GM19328 (cell line): ENCODE data around the gene MMP27.

Experiments
- ATAC-seq: cut with Tn5 transposase; IDR thresholded peaks from one replicate; pipeline ENCODE4 v1.9.1; 2021; ENCODE audit warnings: mild to moderate bottlenecking, moderate library complexity; ENCODE audit not compliant: unreplicated experiment

MMP27 gene

DNA sequence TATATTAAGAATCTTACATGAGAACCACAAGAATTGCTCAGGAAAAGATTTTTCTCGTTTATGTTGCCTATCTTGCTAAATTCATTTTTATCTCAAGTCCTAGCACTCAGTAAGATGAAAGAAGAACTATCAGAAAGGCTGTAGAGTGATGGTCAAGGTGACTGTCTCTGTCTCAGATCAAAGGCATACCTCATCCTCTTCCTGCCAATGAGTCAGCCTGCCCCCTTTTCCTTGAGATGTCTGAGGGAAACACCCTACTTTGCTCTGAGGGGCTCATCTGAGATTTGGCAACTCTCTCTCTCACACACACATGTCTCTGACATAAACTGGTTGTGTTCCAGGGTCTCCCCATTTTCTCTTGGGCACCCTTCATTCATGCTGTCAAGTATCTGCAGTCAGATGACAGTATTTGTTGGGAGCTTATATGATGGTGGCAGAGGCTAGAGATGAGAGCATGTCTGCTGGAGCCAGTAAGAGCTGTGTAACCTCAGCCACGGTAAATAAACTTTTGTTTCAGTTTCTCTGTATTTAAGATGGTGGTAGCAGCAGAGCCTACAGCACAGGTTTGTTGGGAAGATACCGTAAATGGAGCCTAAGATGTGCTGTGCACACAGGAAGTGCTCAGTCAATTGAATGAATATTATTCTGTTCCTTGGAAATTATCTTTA lies 1.6 kb downstream of the MMP27 start:
- ATAC-seq = no peak

DNA sequence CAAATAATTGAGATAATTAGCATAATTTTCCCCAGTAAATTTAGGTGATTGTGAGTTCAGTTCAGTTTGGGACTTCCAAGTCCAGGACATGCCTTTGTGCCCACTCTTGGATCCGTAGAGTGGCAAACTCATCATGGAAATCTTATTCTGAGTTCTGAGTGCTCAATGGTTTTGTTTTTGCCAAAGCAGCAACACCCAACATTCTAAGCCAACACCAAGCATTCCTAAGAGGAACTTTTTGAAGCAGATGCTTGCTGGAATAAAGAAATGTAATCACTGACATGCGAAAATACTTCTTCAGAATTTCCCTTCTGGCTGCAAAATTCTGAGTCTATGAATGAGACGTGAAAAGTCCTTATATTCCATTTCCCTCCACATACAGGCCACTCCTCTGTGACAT lies 10.4 kb downstream of the MMP27 start:
- no peak for ATAC-seq

DNA sequence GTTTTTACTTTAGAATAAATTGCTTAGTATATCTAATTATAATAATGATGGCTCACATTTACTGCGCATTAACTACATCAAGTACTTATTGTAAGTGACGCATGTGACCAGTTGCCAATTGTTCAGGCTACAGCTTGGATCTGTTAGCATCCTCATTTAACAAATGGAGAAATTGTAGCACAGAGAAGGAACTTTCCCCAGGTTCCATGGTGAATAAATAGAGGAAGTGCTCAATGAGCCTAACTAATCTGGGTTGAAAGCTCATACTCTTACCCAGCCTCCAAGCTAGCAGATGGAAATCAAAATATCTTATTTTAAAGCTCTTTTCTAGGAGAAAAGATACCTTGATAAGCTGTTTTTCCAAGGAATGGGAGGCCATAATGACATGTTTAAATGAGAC lies 19.8 kb downstream of the MMP27 start:
- no peak for ATAC-seq

DNA sequence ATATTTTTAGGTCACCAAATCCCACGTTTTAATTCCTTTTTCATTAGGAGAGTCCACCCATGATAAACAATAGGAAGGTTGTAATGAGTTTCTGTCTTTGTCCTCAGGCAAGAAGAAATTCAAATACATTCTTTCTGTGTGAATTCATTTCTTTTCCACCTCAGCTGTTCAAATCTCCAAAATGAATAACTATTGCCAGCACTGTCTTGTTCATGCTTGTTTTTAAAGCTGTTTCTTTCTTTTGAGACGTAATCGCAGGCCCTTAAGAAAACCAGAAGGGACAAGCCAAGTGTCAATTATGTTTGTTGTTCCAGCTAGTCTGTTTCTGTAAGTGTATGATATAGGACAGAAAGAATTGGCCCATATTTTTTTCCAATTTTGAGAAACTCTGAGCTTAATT lies 20.2 kb downstream of the MMP27 start:
- no peak for ATAC-seq

DNA sequence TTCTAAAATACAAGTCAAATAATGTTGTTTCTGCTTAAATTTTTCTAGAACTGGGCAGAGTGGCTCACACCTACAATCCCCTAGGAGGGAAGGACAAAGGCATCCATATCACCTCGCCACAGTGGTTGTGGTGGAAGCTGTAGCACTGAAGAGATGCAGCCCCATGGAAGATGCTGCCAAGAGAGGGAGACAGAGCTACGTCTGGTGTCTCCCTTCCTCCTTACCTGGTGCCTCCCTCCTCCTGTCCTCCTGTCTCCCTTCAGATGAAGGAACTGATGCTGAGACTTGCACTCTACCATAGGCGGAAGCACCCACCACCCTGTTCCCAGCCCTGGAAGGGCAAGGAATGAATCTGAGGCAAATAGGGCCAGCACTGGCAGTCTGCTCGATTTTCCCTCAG lies 22.3 kb downstream of the MMP27 start:
- ATAC-seq = no peak

DNA sequence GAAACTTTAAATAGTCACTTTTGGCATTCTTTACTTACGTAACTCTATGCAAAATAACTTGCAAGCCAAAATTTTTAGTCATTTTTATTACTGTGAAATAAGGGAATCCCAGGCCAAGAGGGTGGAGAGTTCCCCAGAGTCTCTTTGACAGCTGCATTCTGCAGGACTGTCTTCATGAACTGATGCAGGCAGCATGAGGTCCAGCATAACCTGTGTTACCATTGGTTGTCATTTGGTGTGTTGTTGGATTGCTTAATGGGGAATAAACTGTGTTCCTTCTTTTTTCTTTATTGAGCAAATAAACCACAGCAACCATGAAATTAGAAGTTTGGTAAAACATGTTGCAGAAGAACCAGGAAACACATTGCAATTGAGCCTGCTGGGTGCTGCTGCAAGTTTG lies 24.6 kb downstream of the MMP27 start:
- ATAC-seq = no peak

DNA sequence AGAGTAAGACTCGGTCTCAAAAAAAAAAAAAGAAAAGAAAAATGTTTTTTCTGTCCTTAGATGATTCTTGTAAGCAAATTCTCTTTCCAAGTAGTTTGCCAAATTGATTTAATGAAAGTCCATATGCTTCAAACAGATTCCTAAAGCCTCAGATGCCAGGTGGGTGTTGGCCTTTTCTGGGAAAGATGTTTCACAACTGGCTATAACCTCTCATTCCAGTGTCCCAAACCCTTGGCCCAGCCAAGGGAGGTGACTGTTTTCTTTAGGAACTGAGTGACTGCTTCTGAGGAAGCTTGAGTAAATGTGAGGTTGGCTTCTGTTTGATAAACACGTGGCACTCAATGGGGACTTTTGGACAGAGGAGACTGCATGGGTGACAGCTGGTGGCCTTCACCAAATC lies 27.5 kb downstream of the MMP27 start:
- ATAC-seq = no peak

DNA sequence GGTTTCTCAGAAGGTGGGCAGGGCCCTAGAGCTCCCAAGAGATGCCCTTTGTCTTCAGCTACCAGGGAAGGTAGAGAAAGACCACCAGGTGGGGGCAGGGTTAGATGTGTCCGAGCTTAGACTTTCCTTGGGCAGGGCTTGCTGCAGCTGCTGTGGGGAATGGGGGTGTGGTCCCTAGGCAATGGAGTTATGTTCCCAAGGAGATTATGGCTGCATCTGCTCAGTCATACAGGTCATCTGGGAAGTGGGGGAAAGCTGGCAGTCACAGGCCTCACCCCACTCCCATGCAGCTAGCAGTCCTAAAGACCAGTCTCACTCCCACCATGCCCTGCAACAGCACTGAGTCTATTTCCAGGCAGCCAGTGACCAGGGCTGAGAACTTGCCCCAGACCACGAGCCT lies 29.5 kb downstream of the MMP27 start:
- no peak for ATAC-seq

DNA sequence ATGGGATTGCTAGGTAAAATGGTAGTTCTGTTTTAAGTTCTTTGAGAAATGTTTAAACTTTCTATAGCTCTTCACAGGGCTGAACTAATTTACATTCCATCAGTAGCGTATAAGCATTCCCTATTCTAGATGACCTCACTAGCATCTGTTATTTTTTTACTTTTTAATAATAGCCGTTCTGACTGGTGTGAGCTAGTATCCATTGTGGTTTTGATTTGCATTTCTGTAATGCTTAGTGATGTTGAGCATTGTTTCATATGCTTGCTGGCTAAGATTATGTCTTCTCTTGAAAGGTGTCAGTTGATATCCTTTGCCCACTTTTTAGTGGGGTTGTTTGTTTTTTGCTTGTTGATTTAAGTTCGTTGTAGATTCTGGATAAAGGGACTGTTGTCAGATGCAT lies 35.9 kb downstream of the MMP27 start:
- peak; percentile 55 for ATAC-seq

DNA sequence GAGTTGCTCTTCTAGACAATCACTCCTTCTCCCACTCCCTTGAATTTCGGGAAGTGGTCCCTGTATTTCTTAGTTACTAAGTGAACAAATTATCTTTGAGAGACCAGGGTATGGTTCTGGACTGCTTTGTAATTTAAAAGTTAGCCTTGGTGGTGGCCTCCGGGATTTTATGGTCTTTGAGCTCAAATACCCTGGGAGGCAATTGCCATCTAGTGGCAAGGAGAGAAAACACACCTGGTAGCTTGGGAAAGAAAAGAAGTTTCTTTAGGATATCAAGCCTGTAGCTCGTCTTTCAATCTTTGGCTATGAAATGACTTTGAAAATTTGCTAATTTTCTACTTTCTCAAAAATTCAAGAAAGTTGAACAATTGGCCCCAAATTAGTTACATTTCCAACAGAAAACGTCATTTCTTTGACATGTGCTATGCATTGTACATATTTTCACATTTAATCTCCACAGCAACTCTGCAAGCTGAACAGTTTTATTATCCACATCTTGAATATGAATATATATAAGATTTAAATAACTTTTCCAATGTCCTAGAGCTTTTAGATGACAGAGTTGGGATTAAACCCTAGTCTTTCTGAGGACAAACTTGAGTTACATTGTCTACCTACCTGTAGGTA lies 39.1 kb downstream of the MMP27 start:
- ATAC-seq = no peak

DNA sequence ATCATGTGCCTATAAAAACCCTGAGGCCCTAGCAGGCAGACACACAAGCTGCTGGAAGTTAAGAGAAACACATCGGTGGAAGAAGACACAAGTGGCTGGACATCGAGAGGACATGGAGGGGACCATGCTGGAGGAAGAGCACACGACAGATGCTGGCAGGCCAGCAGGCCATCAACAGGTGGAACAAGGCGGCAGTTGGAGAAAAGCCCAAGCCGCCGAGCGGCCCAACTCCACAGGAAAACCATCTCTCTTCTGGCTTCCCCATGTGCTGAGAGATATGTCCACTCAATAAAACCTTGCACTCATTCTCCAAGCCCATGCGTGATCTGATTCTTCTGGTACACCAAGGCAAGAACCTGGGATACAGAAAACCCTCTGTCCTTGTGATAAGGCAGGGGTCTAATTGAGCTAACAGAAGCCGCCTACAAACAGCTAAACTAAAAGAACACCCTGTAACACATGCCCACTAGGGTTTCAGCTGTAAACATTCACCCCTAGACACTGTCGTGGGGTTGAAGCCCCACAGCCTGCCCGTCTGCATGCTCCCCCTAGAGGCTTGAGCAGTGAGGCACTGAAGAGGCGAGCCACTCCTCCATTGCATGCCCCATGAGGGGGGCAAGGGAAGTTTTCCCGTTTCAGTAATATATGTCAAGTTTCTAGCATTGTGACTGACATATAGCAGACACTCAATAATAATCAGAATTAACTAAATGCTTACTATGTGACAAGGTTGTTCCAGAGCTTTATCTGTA lies 41.4 kb downstream of the MMP27 start:
- ATAC-seq = no peak

DNA sequence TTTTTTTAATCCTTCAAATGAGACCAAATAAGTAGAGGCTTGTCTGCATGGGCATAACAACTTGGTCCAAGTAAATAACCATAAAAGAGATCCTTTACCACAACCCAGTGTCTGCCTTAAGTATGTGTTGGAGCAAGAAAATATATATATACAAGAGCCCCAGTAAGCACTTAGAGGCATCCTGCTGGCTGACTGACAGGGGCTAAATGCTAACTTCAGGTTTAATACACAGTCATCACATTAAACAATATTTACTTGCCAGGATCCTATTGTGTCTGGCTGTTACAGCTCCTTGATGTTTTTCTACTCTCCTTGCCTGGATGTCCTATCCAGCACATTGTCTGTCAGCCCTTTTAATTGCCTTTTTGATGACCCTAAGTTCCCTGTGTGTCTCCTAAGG lies 43.0 kb downstream of the MMP27 start:
- ATAC-seq = no peak

DNA sequence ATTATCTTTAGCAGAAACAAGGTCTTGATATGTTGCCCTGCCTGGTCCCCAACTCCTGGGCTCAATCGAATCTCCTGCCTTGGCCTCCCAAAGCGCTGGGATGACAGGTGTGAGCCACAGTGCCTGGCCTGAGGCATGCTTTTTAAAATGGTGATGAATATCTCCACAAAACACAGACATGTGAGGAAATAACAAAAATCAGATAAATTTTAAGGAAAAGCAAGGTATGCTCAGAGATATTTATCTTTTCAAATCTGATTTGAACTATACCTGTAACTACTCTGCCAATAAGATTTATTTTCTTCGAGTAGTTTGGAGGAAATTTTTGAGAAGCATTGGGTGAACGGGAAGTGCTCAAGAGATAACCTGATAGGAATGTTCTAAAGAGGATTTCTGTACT lies 44.5 kb downstream of the MMP27 start:
- ATAC-seq = no peak

DNA sequence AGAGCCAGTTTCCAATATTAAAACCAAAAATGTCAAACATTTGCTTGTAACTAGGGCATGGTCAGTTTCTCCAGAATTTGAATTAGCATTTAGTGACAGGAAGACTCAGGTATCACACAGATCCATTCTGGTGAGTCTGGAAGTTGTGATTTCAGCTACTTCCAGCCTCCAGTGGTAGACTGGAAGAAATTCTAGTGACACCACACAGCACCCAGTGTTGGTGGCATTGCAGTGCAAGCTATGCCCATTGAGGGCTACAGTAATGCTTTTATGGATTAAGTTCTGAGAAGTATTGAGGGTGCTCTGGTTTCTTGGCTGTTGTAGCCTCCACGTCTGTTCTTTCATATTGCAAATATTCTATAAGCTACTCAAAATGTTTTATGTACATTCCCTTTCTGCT lies 49.0 kb downstream of the MMP27 start:
- ATAC-seq = no peak

DNA sequence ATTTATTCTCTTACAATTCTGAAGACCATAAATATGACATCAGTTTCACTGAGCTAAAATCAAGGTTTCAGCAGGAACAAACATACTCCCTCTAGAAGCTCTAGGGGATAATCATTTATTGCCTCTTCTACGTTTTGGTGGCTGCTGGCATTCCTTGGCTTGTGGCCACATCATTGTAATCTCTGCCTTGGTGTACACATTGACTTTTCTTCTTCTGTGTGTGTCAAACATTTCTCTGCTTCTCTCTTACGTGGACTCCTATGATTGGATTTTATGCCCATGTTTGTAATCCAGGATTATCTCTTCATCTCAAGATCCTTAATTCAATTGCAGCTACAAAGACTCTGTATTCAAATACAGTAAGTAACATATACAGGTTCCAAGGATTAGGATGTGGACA lies 50.0 kb downstream of the MMP27 start:
- no peak for ATAC-seq

DNA sequence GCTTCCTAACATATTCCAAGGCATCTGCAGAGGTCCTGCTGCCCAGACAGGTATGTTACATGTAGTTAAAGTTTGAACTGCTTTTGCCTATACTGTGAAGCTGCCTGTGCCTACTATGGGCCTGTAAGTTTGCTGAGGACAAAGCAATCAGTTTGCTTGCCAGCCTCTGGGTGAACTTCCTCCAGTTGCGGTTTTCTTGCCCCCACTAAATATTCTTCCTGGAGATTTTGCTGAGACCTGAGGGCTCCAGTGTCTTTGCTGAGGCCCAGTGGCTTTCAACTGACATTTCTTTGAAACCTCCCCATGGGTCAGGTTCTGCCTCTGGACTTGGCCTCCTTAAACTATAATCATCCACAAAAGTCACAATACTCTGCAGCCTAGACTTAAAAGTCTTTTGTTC lies 50.8 kb downstream of the MMP27 start:
- no peak for ATAC-seq

DNA sequence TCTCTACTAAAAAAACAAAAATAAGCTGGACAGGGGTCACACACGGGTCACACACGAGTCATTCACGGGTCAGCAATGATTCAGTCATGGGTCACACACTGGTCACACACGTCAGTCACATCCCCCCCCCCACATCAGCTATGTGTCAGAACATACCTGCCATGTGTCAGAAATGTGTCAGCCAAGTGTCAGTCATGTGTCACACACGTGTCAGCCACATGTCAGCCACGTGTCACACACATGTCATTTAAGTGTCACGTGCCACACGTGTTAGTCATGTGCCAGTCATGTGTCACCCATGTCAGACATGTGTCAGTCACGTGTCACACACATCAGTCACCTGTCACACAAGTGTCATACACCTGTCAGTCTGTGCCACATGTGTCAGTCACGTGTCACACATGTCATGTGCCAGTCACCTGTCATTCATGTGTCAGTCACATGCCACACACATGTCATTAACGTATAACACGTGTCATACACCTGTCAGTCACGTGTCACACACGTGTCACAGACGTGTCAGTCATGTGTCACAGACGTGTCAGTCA lies 51.8 kb downstream of the MMP27 start:
- ATAC-seq = no peak

DNA sequence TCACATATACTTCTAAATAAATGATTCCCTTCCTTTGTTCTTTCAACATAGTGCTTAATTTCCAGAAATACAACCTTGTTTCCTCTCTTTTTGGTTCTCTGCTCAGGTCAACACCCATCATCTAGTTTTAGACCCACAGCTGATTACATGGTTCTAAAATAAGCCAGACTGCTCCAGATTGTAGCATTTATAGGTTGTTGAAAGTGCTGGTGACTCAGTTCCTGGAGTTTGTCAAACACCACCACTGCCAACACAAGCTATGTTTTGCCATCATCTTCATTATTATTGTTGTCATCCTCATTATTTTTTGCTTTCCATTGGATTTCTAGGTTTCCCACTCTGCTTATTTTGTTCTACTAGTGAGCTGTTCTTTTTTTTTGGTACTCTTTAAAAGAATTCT lies 58.1 kb downstream of the MMP27 start:
- no peak for ATAC-seq

DNA sequence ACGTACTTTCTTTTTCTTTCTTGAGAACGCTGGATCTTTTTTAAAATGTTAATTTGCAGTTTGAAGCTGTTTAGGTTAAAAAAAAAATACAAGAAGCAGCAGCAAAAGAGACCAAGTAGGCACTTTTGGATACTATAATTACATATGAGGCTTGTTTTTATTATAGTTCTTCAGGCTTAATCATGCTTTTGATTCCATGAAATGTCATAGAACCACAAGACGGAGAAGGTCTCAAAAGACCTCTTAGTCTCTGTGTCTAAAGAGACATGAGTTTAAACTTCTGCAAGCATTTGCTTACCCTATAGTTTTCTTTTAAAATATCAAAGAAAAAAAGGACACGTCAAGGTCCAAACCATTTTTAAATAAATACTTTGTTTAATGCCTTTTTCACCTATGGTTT lies 61.6 kb downstream of the MMP27 start:
- no peak for ATAC-seq
